ENCODE results near the gene UPK3B.
"Not testable (repeated sequence)": the region's sequence is repeated elsewhere in the genome, so short reads cannot be mapped to it uniquely, and the experiment has no call there.

The UPK3B gene

GRCh38 chr7:76487969-76488368 is 22.4 kb upstream of the UPK3B start:
- not testable (repeated sequence) for DNase-seq (ENCODE audit: low read depth in 2 of 2)

- not testable (repeated sequence) for DNase-seq (ENCODE audit: low read depth in 2 of 2)
These were observed 18.2 kb upstream of the UPK3B start for GRCh38 chr7:76492139-76492538.

- DNase-seq (ENCODE audit: low read depth in 2 of 2), result not testable (repeated sequence)
These were observed 14.6 kb upstream of the UPK3B start for GRCh38 chr7:76495717-76496116.

GRCh38 chr7:76497918-76498582 is 12.3 kb upstream of the UPK3B start:
- not testable (repeated sequence) for DNase-seq (ENCODE audit: low read depth in 2 of 2)

GRCh38 chr7:76498583-76499200 is 11.7 kb upstream of the UPK3B start:
- DNase-seq (ENCODE audit: low read depth in 2 of 2), result not testable (repeated sequence)

GRCh38 chr7:76499201-76499923 is 11.0 kb upstream of the UPK3B start:
- not testable (repeated sequence) for DNase-seq (ENCODE audit: low read depth in 2 of 2)

- not testable (repeated sequence) for DNase-seq (ENCODE audit: low read depth in 2 of 2)
These were observed 10.5 kb upstream of the UPK3B start for GRCh38 chr7:76499924-76500241.

- DNase-seq (ENCODE audit: low read depth in 2 of 2), result not testable (repeated sequence)
These were observed 8.1 kb upstream of the UPK3B start for GRCh38 chr7:76502224-76502623.

GRCh38 chr7:76502836-76503235 is 7.5 kb upstream of the UPK3B start:
- not testable (repeated sequence) for DNase-seq (ENCODE audit: low read depth in 2 of 2)

GRCh38 chr7:76503244-76503643 is 7.1 kb upstream of the UPK3B start:
- not testable (repeated sequence) for DNase-seq (ENCODE audit: low read depth in 2 of 2)

- not testable (repeated sequence) for DNase-seq (ENCODE audit: low read depth in 2 of 2)
These were observed 5.8 kb upstream of the UPK3B start for GRCh38 chr7:76504351-76505167.

GRCh38 chr7:76505168-76506080 is 4.9 kb upstream of the UPK3B start:
- no peak for DNase-seq (ENCODE audit: low read depth in 2 of 2)

- no peak for DNase-seq (ENCODE audit: low read depth in 2 of 2)
These were observed 4.3 kb upstream of the UPK3B start for GRCh38 chr7:76506081-76506440.

GRCh38 chr7:76506643-76507042 is 3.7 kb upstream of the UPK3B start:
- not testable (repeated sequence) for DNase-seq (ENCODE audit: low read depth in 2 of 2)

GRCh38 chr7:76507723-76508406 is 2.5 kb upstream of the UPK3B start:
- no peak for DNase-seq (ENCODE audit: low read depth in 2 of 2)

GRCh38 chr7:76511200-76511910 is 1.0 kb downstream of the UPK3B start:
- not testable (repeated sequence) for DNase-seq (ENCODE audit: low read depth in 2 of 2)

GRCh38 chr7:76511911-76512885 is 1.8 kb downstream of the UPK3B start:
- not testable (repeated sequence) for DNase-seq (ENCODE audit: low read depth in 2 of 2)

GRCh38 chr7:76512941-76513816 is 2.8 kb downstream of the UPK3B start:
- no peak for DNase-seq (ENCODE audit: low read depth in 2 of 2)
